Measurements from ENCODE around the gene ADAMTS8.

ADAMTS8 gene

DNA sequence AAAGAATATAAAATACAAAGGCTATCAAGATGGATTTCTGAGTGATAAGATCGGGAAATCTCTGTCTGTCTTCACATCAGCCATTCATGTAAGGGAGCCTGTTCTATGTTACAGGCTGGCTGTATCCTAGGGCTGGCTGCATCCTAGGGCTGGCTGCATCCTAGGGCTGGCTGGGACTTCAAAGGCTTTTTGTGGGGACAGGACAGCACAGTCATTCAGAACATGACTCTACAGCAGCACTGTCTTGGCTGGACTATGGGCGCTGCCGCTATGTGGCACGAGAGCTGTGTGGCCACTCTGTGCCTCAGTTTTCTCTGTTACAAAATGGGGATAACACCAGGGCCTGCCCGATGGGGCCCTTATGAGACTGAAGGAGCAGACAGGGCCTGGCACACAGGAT, 10.2 kb downstream of the ADAMTS8 start:
- DNase-seq, result no peak

- no peak for DNase-seq
Observed at GRCh38 chr11:130416906-130417305, 11.5 kb downstream of the ADAMTS8 start.

- no peak for DNase-seq
Observed at GRCh38 chr11:130416530-130416882, 11.9 kb downstream of the ADAMTS8 start.

GRCh38 chr11:130415731-130416529, 12.5 kb downstream of the ADAMTS8 start:
- no peak for DNase-seq

DNA sequence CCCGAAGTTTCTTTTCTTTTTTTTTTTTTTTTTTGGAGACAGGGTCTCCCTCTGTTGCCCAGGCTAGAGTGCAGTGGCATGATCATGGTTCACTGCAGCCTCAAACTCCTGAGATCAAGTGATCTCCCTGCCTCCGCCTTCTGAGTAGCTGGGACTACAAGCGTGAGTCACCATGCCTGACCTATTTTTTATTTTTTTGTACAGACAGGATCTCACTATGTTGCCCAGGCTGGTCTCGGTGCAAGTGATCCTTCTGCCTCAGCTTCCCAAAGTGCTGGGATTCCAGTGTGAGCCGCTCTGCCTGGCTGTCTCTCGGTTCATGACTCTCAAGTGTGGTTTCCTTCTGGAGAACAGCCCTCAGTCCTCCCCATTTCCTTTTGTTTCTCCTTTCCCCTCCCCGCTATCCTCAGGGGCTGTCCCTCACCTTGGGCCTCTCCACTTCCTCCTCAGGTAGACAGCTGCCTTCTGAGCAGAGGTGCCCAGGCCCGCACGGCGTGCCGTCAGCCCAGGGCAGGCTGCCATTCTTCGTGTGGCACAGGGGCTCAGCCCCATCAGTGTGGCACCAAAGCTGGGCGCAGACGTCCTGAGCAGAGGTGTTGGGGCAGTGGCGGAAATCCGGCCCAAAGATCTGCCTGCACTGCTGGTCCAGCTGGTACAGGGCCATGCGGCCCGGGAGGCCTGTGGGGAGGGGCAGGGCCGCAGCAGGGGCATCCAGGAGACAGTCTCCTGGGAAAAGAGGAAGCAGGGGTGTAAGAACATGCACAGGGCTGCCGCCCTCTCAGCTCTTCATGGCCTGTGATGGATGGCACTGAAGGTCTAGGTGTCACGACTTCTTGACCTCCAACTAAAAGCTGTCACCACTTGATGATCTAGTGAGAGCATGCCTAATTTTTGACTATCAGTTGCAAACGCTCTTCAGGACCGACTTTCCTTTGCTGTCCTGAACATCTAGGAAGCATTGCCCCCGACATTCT, 14.0 kb downstream of the ADAMTS8 start:
- DNase-seq, result no peak

- no peak for DNase-seq
Observed at GRCh38 chr11:130413405-130414106, 14.9 kb downstream of the ADAMTS8 start.

- no peak for DNase-seq
Observed at GRCh38 chr11:130411223-130411622, 17.2 kb downstream of the ADAMTS8 start.

- DNase-seq, result no peak
Observed at GRCh38 chr11:130409594-130410388, 18.6 kb downstream of the ADAMTS8 start.

DNA sequence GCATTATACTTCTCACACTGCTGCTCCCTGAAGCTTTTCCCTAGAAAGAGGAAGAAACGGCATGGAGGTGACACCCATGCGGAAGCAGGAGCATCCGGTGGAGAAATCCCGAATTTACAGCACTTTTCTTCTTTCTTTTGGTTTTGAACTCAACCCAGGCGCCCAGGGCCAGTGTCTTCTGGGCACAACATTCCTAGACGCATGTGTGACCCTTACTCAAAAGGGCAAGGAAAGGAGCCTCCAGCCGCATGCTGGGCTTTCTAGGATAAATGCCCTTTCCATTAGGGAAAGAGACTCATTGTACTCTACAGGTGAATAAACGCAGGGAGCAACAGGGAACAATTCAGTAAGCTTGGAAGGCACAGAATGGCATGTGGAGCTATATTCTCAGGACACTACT, 19.5 kb downstream of the ADAMTS8 start:
- DNase-seq, result no peak

GRCh38 chr11:130408401-130408890, 20.0 kb downstream of the ADAMTS8 start:
- DNase-seq, result no peak

DNA sequence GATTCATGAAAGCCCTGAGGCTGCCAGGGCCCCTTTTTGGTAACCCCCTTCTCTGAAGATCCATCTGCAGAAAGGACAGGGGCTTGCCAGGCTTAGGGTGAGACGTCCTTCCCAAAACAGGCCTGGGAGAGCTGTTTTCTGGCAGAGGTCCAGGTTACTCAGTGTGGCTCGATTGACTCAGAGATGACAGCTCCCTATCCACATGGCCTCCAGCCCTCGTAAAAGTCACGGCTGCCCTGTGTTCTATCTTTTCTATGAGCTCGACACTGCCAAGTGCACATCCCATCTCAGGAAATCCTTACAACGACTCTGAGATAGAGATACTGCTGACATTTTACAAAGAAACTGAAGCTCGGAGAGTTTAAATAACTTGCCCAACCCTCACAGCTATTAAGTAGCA, 20.4 kb downstream of the ADAMTS8 start:
- DNase-seq, result no peak

DNA sequence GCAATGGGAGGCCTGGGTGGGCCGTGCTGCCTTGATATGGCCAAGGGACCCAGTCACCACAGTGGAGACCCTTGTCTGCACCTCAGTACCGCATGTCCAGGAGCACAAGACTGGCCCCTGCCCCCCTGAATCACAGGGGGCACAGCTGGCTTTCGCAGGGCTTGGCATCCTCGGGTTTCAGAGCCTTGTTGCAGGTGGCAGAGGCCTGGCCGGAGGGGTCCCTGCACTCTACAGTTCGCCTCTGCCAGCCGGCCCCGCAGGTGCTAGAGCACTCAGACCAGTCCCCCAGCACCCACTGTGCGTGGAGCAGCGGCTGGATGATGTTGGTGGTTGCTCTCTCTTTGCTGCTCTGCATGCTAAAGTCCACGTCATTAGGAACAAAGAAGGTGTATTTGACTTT, 23.0 kb downstream of the ADAMTS8 start:
- no peak for DNase-seq

- no peak for DNase-seq
Observed at GRCh38 chr11:130404727-130405126, 23.7 kb downstream of the ADAMTS8 start.

GRCh38 chr11:130403967-130404366, 24.4 kb downstream of the ADAMTS8 start:
- DNase-seq, result no peak

GRCh38 chr11:130403271-130403804, 25.1 kb downstream of the ADAMTS8 start:
- no peak for DNase-seq

DNA sequence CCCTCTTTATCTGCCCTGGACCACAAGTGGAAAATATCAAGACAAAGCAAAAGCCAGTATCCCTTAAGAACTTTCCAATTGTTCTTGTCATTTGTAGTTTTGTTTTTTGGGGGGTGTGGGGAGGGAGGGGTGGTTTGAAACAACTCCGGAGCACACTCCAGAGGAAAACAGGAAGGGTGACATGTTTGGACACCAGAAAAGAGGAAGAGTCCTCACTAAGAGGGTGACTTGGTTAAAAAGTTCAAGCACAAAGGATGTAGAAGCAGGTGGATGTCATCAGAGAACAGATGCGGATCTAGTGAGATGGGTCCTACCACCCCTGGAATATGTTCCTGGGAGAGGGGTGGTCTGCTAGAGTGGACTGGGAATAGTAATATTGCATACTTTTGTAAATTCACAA, 25.8 kb downstream of the ADAMTS8 start:
- no peak for DNase-seq

DNA sequence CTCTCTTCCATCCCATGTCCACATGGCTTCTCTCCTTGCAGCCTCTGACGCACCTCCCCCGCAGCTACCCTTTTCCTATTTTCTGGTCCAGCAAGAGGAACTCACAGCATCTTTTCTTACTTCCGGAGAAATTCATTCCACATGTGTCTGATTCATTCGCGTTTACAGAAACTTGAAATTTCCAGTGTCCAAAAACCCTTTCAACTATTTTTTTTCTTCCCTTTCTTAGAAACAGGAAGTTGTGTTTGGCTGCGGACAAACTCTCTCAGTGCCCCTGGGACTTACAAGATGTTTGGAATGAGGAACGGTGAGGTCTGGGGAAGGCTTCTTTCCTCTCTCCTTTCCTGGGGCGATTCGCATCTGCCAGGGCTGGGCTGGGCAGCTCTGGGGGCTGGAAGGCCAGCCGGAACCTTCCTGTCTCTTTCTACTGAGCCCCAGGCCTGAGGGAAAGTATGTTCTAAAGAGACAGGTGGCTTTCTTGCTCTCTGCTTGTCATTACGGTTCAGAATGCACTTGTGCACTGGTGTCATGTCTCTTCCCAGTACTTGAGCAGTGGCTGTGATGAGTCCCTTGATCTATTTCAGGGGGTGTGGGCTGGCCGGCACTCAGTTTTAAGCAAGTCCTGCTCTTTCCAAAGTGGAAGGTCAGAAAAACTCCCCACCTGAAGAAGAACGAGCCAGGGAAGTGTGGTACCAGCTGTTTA, 27.5 kb downstream of the ADAMTS8 start:
- DNase-seq, result no peak

DNA sequence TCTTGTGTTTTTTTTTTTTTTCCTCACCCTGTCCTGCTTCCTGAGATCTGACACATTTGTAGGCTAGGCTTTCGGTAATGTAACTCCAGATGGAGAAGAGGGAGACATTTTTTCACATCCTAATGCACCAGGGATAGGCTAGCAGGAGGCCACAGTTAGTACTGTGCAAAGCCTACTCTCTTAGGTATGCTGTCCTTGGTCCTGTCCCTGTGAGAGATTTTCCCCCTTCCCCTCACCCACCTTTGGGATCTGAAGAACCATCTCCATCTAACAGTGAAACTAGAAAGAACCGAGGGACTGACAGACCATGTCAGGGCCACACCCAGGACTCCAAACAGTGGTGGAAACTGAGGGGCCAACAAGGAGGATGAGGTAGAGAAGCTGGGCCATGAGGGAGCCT, 29.2 kb downstream of the ADAMTS8 start:
- DNase-seq, result no peak

DNA sequence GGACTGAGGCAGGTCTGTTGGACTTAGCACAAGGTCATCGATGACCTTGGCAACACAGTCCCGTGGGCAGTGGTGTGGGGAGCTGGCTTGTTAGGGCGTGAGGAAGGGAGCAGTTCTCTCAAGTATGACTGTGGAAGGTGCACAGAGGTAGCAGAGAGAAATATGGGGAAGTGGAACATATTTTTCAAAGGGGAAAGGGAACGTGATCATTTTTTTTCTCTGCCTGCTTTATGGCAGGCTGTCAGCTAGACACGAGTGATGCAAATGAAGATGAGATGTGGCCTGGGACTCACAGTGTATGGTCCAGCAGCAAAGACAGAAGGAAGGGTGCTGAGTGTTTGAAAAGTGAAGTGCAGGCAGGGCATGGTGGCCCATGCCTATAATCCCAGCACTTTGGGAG, 30.6 kb downstream of the ADAMTS8 start:
- no peak for DNase-seq

- no peak for DNase-seq
Observed at GRCh38 chr11:130396965-130397364, 31.4 kb downstream of the ADAMTS8 start.

DNA sequence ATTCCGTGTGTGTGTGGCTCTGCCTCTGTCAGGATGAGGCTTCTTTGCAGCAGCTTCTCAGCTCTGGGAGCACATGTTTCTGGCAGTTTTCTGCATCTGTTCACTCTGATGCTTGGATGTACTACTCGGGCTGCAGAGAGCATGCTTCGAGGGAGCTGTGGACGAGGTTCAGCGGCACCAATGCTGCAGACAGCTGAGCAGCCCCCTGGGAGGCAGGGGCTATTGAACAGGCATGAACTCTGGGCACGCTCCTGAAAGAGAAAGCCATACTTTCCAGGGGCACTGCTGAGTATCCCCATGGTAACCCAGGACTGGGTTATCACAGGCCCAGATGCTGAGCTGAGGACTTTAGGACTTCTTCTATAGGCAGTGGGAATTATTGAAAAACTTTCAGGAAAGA, 33.8 kb downstream of the ADAMTS8 start:
- no peak for DNase-seq
